Measurements from ENCODE around the gene OLFML2B.

Gene OLFML2B

DNA sequence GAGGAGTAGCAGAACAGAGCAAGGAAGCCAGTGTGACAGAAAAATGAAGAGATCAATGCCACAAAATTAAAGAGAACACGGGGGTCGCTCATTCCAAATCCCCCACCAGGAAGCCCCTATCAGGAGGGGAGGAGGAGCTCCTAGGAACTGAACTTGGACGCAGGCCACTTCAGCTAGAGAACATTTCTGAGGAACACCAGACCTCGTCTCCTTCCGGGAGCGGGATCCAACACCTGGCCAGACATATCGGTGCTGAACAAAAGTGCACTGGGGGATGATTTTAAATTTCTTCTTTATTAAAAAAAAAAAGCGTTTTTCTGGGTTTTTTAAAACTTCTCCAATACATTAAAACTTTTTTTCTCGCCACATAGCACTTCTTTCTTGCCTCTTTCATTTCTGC, 40.8 kb downstream of the OLFML2B start:
- H4K20me1 ChIP-seq (ENCODE audit: insufficient read depth, low read length): no peaks in the 10 kb centered on the region
- no peak for DNase-seq
- no peak overlapping the region for H3K27ac ChIP-seq (ENCODE audit: low read length)
- ATAC-seq (ENCODE audit: insufficient read depth, low read depth): no peak
- no peaks in the 10 kb centered on the region for H3K79me2 ChIP-seq (ENCODE audit: insufficient read depth, low read length)
- H3K27me3 ChIP-seq (ENCODE audit: insufficient read depth, low read length, poor library complexity): no peaks in the 10 kb centered on the region
- no peaks in the 10 kb centered on the region for H3K9me3 ChIP-seq (ENCODE audit: insufficient read depth, low read length, severe bottlenecking)
- TF ChIP-seq EZH2 (IDR thresholded peaks at IDR 0.05; ENCODE audit: borderline replicate concordance, low read depth, low read length, severe bottlenecking): no peak
- TF ChIP-seq, protein P1, sequence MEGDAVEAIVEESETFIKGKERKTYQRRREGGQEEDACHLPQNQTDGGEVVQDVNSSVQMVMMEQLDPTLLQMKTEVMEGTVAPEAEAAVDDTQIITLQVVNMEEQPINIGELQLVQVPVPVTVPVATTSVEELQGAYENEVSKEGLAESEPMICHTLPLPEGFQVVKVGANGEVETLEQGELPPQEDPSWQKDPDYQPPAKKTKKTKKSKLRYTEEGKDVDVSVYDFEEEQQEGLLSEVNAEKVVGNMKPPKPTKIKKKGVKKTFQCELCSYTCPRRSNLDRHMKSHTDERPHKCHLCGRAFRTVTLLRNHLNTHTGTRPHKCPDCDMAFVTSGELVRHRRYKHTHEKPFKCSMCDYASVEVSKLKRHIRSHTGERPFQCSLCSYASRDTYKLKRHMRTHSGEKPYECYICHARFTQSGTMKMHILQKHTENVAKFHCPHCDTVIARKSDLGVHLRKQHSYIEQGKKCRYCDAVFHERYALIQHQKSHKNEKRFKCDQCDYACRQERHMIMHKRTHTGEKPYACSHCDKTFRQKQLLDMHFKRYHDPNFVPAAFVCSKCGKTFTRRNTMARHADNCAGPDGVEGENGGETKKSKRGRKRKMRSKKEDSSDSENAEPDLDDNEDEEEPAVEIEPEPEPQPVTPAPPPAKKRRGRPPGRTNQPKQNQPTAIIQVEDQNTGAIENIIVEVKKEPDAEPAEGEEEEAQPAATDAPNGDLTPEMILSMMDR (IDR thresholded peaks at IDR 0.05; ENCODE audit: borderline replicate concordance, extremely low read depth, low read length, poor library complexity, severe bottlenecking): no peak
- H3K36me3 ChIP-seq (ENCODE audit: insufficient read depth, low read length): no peaks in the 10 kb centered on the region
- H3K9ac ChIP-seq (ENCODE audit: low read depth, low read length): no peak overlapping the region
- no peak overlapping the region for H3K4me3 ChIP-seq (ENCODE audit: low read depth in 1 of 2, low read length in 2 of 2)
- no peaks in the 10 kb centered on the region for H3K4me1 ChIP-seq (ENCODE audit: insufficient read depth, low read length)
- H3K4me2 ChIP-seq (ENCODE audit: insufficient read depth, low read length): no peak overlapping the region
- no peak overlapping the region for H2AFZ ChIP-seq (ENCODE audit: low read depth, low read length)

DNA sequence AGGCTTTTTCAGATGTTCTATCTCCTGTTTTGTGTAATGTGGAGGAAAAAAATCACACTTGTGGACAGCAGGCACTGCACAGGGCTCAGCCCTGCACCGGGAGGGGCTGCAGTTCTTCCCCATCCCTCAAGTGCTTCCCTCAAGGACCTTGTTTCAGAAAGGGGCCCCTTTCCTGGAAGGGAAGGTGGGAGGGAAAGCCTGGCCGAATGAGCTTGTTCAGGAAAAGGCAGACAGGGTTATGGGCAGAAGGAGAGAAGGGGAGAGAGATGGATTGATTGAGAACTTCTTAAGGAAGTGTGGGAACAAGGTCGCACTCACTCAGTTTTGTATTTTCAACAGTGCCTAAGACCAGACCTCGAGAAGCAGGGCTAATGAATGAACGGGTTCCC, 41.2 kb downstream of the OLFML2B start:
- no peaks in the 10 kb centered on the region for H4K20me1 ChIP-seq (ENCODE audit: insufficient read depth, low read length)
- H3K79me2 ChIP-seq (ENCODE audit: insufficient read depth, low read length): no peaks in the 10 kb centered on the region
- TF ChIP-seq EZH2 (IDR thresholded peaks at IDR 0.05; ENCODE audit: borderline replicate concordance, low read depth, low read length, severe bottlenecking): no peak
- TF ChIP-seq, protein P1 (IDR thresholded peaks at IDR 0.05; ENCODE audit: borderline replicate concordance, extremely low read depth, low read length, poor library complexity, severe bottlenecking): no peak
- no peaks in the 10 kb centered on the region for H3K4me1 ChIP-seq (ENCODE audit: insufficient read depth, low read length)
- ATAC-seq (ENCODE audit: insufficient read depth, low read depth): no peak
- H2AFZ ChIP-seq (ENCODE audit: low read depth, low read length): no peak overlapping the region
- no peaks in the 10 kb centered on the region for H3K9me3 ChIP-seq (ENCODE audit: insufficient read depth, low read length, severe bottlenecking)
- H3K4me3 ChIP-seq (ENCODE audit: low read depth in 1 of 2, low read length in 2 of 2): no peak overlapping the region
- H3K9ac ChIP-seq (ENCODE audit: low read depth, low read length): no peak overlapping the region
- no peaks in the 10 kb centered on the region for H3K36me3 ChIP-seq (ENCODE audit: insufficient read depth, low read length)
- no peak for DNase-seq
- H3K27ac ChIP-seq (ENCODE audit: low read length): no peak overlapping the region
- H3K4me2 ChIP-seq (ENCODE audit: insufficient read depth, low read length): no peak overlapping the region
- no peaks in the 10 kb centered on the region for H3K27me3 ChIP-seq (ENCODE audit: insufficient read depth, low read length, poor library complexity)

DNA sequence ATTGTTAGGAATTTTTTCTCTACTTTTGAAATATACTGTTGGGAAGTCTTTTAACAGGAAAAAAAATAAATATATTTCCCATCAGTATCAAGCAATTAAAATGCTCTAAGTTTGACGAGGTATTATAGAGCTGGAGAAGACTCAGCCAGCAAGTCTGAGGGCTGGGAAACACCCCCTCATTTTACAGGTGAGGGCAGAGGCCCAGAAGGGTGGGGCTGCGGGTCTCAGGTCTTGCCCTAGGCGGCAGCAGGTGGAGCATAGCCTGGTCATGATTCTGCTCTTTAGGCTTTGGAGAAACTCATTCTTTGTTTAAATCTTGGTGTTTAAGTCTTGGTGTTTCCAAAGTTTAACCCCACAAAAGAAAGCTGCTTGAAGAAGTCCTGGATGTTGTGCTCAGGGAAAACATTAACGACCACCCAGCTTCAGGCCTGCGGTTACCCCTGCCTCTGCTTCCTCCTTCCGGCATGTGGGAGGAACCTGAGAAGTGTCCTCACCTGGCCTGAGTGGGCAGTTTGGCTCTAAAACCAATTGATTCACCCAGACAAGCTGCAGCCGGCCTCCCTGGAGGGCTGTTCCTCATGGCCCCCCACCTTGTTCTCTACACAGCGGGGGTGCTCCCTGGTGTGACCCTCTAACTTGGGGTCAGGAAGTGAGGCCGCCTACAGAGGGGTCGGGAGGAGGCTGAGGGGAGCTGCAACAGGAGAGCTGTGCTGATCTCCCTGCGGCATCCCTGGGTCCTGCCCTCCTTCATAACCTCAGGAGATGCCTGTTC, 41.7 kb downstream of the OLFML2B start:
- Histone ChIP-seq H2AFZ (ENCODE audit: low read depth, low read length) (no peak overlapping the region), H3K4me3 (ENCODE audit: low read depth in 1 of 2, low read length in 2 of 2) (no peak overlapping the region), H3K4me2 (ENCODE audit: insufficient read depth, low read length) (no peak overlapping the region), H3K27me3 (ENCODE audit: insufficient read depth, low read length, poor library complexity) (no peaks in the 10 kb centered on the region), H3K4me1 (ENCODE audit: insufficient read depth, low read length) (no peaks in the 10 kb centered on the region), H3K79me2 (ENCODE audit: insufficient read depth, low read length) (no peaks in the 10 kb centered on the region), H4K20me1 (ENCODE audit: insufficient read depth, low read length) (no peaks in the 10 kb centered on the region), H3K36me3 (ENCODE audit: insufficient read depth, low read length) (no peaks in the 10 kb centered on the region), H3K9ac (ENCODE audit: low read depth, low read length) (no peak overlapping the region), H3K9me3 (ENCODE audit: insufficient read depth, low read length, severe bottlenecking) (no peaks in the 10 kb centered on the region), H3K27ac (ENCODE audit: low read length) (no peak overlapping the region)
- no peak for ATAC-seq (ENCODE audit: insufficient read depth, low read depth)
- DNase-seq: no peak
- TF ChIP-seq, protein P1 (IDR thresholded peaks at IDR 0.05; ENCODE audit: borderline replicate concordance, extremely low read depth, low read length, poor library complexity, severe bottlenecking): no peak
- TF ChIP-seq EZH2 (IDR thresholded peaks at IDR 0.05; ENCODE audit: borderline replicate concordance, low read depth, low read length, severe bottlenecking): no peak
